C4-2B (cell line): ENCODE data around the gene TFDP1.

Experiments used
- CTCF ChIP-seq: fragments of 450-650 bp; conservative IDR thresholded peaks from 2 replicates; pipeline ENCODE4 v1.5.1; 2017; ENCODE audit warnings: mild to moderate bottlenecking
- ZFX ChIP-seq: fragments of 450-650 bp; IDR thresholded peaks from 2 replicates; pipeline ENCODE4 v1.6.1; 2017

DNA sequence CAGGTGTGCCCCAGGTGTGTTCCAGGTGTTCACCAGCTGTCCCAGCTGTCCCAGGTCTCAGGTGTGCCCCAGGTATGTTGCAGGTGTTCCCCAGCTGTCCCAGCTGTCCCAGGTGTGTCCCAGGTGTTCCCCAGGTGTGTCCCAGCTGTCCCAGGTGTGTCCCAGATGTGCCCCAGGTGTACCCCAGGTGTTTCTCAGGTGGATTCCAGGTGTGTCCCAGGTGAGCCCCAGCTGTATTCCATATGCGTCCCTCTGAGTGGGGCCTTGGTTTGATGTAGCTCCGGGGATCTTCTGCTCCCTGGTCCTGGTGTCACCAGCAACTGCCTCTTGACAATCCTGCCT is 81.7 kb downstream of the TFDP1 start:
- TF ChIP-seq CTCF: no peak
- TF ChIP-seq ZFX: no peak
